Measurements from ENCODE around the gene TTC9C. TPM values are rescaled to one million over a fixed set of nuclear protein-coding genes. Genes with fewer than 3 reads are reported as not detected.

TTC9C gene
- total and polyA plus RNA-seq, 12 donors = 9.4 to 20.8 (median 13.2) TPM

GRCh38 chr11:62716206-62716605, 12.1 kb upstream of the TTC9C start:
- intact Hi-C loops (cut with DNase I) = no loop called here
- ATAC-seq = no peak
- H3K36me3 ChIP-seq = peaks cover 4 to 100% (median 67%) of the 10 kb centered on the region in 9 donors
- no peaks in the 10 kb centered on the region for H3K9me3 ChIP-seq
- 90 to 93% methylated on average over 5 of the region's 5 CpGs for WGBS, 2 donors
- TF ChIP-seq CTCF (IDR thresholded peaks at IDR 0.05) = no peak
- no peak for DNase-seq
- no peaks in the 10 kb centered on the region for H3K27me3 ChIP-seq
- peaks cover 0 to 37% (median 17%) of the 10 kb centered on the region in 9 donors for H3K4me1 ChIP-seq
- no peak overlapping the region for H3K27ac ChIP-seq
- H3K4me3 ChIP-seq = no peak overlapping the region

GRCh38 chr11:62716816-62717215, 11.5 kb upstream of the TTC9C start:
- intact Hi-C loops (cut with DNase I) = no loop called here
- Histone ChIP-seq H3K4me1 (peaks cover 0 to 43% (median 17%) of the 10 kb centered on the region in 9 donors), H3K27me3 (no peaks in the 10 kb centered on the region), H3K27ac (no peak overlapping the region), H3K4me3 (no peak overlapping the region), H3K9me3 (no peaks in the 10 kb centered on the region), H3K36me3 (peaks cover 6 to 100% (median 73%) of the 10 kb centered on the region in 9 donors)
- WGBS, 2 donors = 92 to 94% methylated on average over 11 of the region's 11 CpGs
- DNase-seq (no peak), ATAC-seq (no peak)
- no peak for TF ChIP-seq CTCF (IDR thresholded peaks at IDR 0.05)

GRCh38 chr11:62719302-62719978, 8.8 kb upstream of the TTC9C start:
- intact Hi-C loops (cut with DNase I) = no loop called here
- ATAC-seq (no peak), DNase-seq (no peak)
- 77 to 79% methylated on average over 2 of the region's 2 CpGs for WGBS, 2 donors
- Histone ChIP-seq H3K27ac (no peak overlapping the region), H3K9me3 (no peaks in the 10 kb centered on the region), H3K4me3 (no peak overlapping the region), H3K27me3 (no peaks in the 10 kb centered on the region), H3K36me3 (peaks cover 9 to 100% (median 97%) of the 10 kb centered on the region in 9 donors), H3K4me1 (peaks cover 0 to 43% (median 17%) of the 10 kb centered on the region in 9 donors)
- no peak for TF ChIP-seq CTCF (IDR thresholded peaks at IDR 0.05)

- intact Hi-C loops (cut with DNase I) = no loop called here
- no peaks in the 10 kb centered on the region for H3K27me3 ChIP-seq
- WGBS, 2 donors = 48 to 61% methylated on average over 7 of the region's 7 CpGs
- H3K4me1 ChIP-seq = peaks cover 3 to 58% (median 30%) of the 10 kb centered on the region in 9 donors
- no peaks in the 10 kb centered on the region for H3K9me3 ChIP-seq
- no peak overlapping the region for H3K27ac ChIP-seq
- DNase-seq = no peak
- H3K36me3 ChIP-seq = peaks cover 9 to 80% (median 73%) of the 10 kb centered on the region in 9 donors
- no peak for ATAC-seq
- H3K4me3 ChIP-seq = no peak overlapping the region
- peak in 1 of 9 donors; percentile 10 for TF ChIP-seq CTCF (IDR thresholded peaks at IDR 0.05)
Measured at GRCh38 chr11:62721994-62722393, 6.3 kb upstream of the TTC9C start.

Data from heart right ventricle (tissue), 16 donors.